Measurements from ENCODE around the gene TEAD1. TPM values are rescaled to one million over a fixed set of nuclear protein-coding genes. Genes with fewer than 3 reads are reported as not detected.

The TEAD1 gene
- total and polyA plus RNA-seq, 9 of the 15 experiments (the other 6 are each of a cell fraction or from before 2014, with no cell fraction given) = 1.7 to 17.7 (median 10.8) TPM

- TF ChIP-seq AFF4 (CRISPR knock-in tag; IDR thresholded peaks at IDR 0.05) (no peak), ZNF24 (IDR thresholded peaks at IDR 0.05) (no peak), ELF4 (CRISPR knock-in tag; IDR thresholded peaks at IDR 0.05) (no peak), MEIS2 (IDR thresholded peaks at IDR 0.05; ENCODE audit: partially characterized antibody) (peak; percentile 36), KDM4B (IDR thresholded peaks at IDR 0.05; ENCODE audit: borderline replicate concordance in 2 of 2, low read depth in 1 of 2) (no peak), ZNF232 (CRISPR knock-in tag; IDR thresholded peaks at IDR 0.05) (no peak), TSHZ1 (CRISPR knock-in tag; IDR thresholded peaks at IDR 0.05) (no peak), HINFP (tag; conservative IDR thresholded peaks at IDR 0.05; ENCODE audit: low read depth) (no peak), RERE (CRISPR knock-in tag; IDR thresholded peaks at IDR 0.05; ENCODE audit: borderline replicate concordance) (no peak), MAFG (tag; conservative IDR thresholded peaks at IDR 0.05) (peak; percentile 32)
These were observed 50.3 kb downstream of the TEAD1 start (continued) for GRCh38 chr11:12724301-12725054.
